HG03045 (cell line): ENCODE results near the gene CELSR1.

Experiments
- ATAC-seq: cut with Tn5 transposase; IDR thresholded peaks from one replicate; pipeline ENCODE4 v1.9.1; 2021; ENCODE audit warnings: mild to moderate bottlenecking, moderate library complexity; ENCODE audit not compliant: unreplicated experiment

The CELSR1 gene

DNA sequence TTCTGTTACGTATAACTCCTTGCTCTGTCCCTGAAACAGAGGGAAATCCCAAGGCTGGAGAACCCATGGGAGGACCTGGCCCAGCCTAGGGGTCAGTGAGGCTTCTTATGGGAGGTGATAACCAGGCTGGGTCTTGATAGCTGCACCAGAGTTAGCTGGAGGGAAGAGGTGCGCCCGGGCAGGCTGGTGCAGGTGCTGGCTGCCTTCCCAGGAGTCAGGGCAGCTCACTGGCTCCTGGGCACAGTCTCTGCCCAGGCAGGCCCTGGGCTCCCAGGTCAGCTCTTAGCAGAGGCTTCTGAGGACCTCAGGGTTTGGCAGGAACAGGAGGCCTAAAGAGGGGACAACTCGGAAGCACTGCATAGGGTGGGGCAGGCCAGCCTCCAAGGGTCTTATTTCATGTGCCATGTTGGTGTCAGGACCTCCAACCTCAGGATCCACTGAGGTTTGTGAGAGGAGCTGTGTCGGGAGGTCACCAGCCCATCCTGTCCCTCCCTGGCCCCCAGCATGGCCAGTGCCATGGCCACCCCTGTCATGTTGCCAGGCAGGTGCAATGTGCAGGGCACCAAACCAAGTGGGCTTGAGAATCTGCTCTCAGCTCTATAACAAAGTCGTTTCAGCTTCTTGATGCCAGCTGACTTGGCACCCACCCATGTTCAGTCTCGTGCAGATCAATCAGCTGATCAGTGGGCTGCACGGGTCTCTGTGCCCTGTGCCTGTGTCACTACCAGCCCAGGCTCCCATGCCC, 20.5 kb upstream of the CELSR1 start:
- ATAC-seq, result no peak

DNA sequence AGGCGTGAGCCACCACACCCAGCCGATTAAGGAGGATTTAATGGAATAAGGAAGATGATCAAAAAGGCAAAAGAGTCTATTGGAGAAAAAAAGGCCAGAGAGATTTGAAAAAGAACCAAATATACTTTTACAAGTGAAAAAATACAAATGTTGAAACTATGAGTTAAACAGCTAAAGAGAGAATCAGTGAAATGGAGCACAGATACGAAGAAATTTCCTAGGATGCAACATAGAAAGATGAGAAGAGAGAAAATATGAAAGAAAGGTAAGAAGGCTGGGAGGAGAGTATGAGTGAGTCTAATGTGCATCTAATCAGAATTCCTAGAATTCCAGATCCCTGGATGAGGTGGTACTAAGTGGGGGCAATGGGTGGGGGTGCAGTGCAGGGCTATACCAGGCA, 19.4 kb upstream of the CELSR1 start:
- ATAC-seq, result no peak

DNA sequence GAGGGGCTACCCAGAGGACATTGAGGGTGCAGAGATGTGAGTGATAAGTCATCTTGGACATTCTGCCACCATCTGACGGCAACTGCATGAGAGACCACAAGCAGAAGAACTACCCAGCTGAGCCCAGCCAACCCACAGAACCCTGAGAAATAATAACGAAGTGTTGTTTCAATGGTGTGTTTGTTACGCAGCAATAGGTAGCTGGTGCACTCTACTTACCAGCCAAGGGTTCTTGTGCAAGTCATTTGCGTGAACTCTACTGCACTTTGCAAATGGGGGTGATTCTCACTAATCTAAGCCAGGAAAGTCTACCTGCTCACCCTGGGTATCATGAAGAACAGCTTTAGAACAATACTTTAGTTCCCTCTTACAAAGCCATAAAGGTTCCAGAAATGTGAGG, 15.8 kb upstream of the CELSR1 start:
- ATAC-seq, result no peak

DNA sequence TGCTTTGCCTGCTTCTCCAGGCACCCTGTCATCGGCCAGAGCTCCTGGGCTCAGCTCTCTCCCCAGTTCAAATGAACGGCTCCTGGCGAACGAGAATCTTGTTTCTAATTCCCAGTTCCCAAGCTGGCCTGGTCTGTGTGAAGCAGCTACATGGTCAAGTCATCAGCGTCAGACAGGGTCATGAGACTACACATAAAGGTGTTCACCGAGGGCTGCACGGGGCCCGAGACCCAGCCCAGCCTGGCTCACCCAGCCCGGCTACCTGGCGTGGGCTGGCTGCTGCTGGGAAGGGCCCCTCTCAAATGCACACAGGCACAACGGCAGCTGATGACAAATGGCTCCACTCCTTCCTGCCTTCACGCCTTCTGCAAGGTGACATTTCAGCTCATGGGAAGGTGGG, 14.6 kb upstream of the CELSR1 start:
- no peak for ATAC-seq

DNA sequence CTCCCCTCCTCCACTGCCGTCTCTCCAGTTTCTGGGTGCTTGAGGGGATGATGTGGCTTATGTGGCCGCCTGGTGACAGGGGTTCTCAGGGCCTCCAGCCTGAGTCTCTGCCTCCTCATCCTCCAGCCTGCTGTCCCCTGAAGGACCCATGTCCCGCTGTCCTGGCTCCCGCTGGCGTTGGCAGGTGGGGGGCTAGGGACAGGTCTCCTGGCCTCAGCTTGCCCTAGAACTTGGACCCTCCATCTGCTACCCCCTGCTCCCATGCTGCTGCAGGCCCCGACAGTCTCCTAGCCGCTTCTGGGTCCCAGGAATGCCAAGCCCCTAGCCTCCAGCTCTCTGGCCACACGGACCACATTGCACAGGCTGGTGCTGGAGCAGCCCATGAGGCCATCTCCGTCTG, 13.9 kb upstream of the CELSR1 start:
- no peak for ATAC-seq

DNA sequence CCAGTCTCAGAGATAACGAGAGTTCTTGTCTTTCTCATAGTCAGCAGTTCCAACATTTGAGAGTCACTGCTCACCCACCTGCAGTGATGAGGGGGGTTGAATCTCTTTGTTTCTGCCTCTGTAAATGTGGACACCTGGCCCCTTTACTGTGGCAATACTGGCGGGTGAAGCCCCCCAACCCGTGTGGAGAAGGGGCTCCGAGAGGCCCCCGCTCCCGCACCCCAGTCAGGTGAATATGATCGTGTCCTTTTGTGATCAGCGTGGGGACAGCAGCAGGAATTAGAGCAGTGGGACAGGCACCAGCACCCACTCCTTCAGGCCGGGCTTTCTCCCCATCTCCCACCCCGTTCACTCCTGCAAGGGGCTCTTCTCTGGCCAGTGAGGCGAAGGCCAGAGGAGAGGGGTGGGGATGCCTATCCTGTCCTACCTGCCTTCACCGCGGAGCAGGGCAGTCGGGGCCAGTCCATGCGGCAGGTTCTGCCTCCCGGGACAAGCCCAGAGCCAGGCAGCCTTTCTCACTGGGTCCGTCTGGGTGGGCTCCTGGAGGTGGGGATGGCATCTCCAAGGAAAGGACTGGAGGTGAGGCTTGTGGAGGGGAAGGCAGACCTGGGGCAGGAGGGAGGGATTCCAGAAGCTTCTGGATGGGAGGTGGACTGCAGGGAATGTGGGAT, 12.7 kb upstream of the CELSR1 start:
- no peak for ATAC-seq

DNA sequence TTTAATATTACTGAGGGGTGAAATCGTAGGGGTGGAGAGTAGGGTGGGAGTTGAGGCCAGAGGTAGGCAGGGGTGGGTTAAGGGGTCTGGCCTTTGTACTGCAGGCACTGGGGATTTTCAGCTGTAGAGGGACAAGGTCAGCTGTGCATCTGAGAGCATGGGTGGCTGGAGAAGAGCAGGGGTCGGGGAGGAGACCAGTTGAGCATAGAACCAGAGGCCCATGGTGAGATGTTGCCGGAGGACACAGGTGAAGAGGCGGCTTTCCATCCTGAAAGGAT, 12.1 kb upstream of the CELSR1 start:
- ATAC-seq, result no peak

DNA sequence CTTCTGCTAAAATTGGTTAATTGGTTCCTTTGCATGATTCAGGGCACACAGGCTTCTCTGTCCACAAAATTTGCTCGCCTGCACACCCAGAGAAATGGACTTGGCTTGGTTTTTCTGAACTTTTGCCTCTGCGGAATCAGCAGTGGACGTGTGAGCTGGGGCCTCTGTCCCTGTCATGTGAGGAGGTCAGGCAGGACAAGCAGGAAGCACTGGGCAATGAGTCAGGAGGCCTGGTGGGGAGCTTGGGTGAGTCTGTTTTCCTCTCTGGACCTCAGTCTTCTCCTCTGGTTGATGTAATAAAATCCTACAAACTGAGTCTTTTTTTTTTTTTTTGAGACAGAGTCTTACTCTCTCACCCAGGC, 10.4 kb upstream of the CELSR1 start:
- ATAC-seq, result no peak

DNA sequence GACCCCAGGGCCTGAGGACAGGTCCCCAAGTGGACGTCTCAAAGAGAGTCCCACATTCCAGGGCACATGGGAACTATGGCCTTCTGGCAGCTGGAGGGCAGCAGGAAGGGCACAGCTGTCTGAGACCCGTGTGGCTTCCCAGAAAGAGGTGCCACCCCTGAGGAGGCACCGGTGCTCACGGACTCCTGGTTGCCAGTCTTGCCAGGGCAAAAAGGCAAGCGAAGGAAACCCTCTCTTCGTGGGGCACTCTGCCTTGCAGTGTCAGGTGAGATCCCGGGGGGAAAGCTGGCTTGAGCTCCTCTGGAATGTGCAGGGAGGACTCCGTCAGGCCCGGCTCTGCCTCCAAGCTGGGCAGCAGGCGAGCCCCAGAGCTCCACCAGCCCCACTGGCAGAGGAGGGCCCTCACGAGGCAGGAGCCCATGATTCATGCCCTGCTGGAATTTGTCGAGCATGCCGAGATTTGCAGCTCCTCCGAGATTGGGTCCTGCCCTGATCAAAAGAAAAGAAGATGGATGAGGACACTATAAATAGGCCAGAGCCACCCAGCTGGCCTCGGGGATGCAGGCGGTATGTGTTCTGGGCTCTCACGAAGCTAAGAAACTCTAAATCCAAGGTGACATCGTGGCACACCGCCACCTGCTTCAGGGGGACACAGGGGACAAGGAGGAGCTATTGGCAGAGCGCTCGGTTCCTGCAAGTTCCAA, 9.9 kb upstream of the CELSR1 start:
- no peak for ATAC-seq

DNA sequence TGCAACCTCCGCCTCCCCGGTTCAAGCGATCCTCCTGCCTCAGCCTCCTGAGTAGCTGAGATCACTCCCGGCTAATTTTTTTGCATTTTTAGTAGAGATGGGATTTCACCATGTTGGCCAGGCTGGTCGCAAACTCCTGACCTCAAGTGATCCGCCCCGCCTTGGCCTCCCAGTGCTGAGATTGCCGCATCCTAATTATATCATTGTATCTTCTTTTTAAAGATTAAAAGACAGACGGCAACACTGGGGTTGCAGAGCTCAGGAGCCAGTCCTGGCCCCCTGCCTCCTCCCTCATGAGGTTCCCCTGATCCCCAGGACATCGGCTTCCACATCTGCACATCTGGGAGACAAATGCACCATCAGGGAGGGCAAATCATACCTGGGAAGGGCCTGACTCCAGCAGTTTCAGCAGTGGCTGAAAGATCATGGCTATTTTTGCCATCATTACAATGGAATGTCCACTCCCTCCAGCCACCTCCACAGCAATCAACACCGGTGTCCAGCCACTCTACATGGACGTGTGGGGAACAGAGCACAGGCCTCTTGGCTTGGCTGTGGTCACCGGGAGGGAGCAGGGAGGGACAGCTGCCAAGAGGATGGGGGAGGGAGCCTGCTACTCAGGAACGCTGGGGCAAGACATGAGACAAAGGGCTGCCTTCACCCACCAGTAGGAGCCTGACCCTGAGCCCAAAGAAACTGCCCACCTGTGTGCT, 9.2 kb upstream of the CELSR1 start:
- no peak for ATAC-seq

DNA sequence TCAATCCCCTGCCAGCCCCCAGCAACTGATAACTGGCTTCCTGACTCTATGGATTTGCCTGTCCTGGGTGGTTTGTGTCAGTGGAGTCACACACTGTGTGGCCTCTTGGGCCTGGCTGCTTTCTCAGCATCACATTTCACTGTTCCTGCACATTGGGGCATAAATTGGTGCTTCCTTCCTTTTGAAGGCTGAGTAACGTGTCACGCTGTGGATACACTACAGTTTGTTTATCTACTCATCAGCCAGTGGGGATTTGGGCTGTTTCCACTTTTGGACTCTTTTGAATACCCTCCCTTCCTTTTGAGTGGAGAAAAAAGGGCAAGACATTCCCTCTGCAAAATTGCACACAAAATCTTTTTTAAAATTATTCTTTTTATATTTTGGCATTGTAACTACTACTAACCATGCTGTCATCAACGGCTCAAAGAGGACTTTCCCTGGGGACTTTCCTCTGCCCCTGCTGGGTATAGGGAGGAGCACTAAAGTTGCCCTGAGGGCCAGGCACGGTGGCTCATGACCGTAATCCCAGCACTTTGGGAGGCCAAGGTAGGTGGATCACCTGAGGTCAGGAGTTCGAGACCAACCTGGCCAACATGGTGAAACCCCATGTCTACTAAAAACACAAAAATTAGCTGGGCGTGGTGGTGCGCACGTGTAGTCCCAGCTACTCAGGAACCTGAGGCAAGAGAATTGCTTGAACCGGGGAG, 7.8 kb upstream of the CELSR1 start:
- no peak for ATAC-seq

DNA sequence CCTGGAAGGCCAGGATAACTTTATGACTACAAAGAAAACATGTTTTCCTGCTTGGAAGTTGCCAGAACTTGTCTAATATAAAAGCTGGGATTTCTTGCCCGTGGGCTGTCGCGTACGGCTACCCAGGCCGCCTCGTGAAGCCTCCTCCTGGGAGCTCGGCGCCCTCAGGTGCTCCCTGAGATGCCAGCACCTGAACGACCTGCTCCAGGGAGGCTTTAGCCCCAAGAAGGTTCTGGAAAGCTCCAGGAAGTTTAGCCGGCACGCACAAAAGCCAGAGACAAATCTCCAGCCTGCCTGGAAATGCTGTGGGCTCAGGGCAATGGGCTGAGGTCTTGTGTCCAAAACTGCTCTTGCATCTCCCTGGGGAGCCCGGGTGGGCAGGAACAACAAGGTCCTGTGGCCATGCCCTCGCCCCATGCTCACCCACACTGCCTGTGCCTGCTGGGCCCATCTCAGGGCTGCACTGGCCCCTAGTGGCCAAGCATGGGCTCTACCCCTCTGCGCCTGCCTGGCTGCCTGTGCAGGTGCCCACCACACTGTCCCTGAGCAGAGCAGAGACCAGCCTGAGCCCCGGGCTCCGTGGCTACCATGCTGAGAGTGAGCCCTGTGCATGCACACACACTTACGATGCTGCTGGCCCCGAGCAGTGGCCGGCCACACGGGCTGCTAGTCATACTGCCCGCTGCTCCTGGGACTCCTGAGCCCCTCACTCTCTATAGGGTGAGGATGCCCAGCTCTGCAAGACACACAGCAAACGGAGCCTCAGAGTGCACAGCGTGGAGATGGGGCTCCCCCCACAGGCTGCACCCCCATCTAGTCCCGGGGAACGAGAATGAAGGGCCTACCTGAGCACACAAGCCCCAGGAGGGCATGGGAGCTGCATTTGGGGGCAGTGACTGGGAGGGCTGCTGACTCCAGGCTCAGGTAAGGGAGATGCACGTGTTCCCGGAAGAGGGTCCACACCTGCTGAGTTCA, 4.9 kb upstream of the CELSR1 start:
- ATAC-seq, result no peak

DNA sequence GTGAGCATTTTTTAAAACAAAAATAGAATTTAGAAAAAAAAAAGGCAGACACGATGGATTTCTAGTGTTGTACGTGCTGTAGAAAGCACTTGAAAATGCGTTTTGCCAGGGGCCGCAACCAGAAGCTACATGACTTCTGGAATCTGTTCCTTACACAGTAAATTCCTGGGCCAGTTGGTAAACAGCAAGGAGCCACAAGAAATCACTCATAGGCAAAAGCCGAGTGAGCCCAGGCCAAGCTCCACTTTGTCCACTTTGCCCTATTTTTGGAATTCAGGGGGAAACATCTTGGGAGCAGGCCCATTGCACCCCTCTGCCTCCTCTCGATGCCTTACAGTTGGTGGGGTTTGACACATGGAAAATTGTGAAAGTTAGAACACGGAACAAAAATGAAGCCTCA, 4.1 kb upstream of the CELSR1 start:
- no peak for ATAC-seq

DNA sequence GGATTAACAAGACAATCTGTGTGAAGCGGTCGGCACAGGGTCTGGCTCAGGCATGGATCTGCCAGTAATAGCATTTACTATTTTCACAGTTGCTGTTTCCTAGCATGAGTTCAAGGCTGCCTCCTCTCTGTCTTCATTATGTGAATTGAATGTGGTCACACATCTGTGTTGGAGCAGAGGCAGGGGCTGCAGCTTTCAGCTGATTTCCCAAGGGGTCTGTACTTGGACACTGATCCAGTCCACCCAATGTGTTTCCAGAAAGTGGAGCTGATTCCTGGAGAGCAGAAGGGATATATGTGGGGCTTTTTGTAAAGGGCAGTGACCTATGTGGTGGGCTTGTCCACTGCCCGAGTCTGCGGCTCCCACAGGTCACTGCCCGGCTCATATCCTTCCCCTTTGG, 3.5 kb upstream of the CELSR1 start:
- ATAC-seq, result no peak

DNA sequence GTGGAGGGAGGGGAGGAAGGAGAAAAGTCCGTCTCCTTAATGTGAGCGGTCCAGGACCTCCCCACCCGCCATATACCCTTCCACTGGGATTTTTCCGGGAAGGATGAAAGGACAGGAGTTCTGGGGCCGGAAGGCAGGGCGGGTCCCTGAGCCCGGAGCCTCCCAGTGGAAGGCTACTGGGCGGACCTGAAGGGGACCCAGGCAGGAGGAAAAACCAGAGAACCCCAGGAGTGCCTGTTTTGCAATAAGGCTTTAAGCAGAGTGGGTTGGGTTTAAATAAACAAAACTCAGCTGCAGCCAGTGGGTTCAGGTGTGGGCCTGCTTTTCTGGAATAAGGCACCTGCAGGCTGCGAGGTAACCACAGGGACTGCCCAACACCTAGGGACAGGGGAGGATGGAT, 1.7 kb upstream of the CELSR1 start:
- ATAC-seq, result no peak

DNA sequence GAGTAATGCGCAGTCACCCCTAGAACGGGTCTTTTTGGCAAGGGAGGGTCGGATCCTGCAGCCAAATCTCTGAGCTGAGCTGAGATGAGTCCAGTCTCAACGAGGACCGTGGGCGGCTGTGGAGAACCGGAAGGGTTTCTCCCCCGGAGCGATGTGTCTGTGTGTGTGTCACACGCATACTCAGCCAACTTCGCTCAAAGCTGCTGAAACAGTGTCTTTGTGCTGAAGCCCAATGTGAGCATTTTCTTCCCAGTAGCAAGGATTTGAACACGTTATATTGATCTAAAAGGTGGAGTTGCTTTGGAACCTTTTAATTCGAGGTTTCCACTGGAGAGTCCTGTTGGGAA, 1.4 kb upstream of the CELSR1 start:
- no peak for ATAC-seq

DNA sequence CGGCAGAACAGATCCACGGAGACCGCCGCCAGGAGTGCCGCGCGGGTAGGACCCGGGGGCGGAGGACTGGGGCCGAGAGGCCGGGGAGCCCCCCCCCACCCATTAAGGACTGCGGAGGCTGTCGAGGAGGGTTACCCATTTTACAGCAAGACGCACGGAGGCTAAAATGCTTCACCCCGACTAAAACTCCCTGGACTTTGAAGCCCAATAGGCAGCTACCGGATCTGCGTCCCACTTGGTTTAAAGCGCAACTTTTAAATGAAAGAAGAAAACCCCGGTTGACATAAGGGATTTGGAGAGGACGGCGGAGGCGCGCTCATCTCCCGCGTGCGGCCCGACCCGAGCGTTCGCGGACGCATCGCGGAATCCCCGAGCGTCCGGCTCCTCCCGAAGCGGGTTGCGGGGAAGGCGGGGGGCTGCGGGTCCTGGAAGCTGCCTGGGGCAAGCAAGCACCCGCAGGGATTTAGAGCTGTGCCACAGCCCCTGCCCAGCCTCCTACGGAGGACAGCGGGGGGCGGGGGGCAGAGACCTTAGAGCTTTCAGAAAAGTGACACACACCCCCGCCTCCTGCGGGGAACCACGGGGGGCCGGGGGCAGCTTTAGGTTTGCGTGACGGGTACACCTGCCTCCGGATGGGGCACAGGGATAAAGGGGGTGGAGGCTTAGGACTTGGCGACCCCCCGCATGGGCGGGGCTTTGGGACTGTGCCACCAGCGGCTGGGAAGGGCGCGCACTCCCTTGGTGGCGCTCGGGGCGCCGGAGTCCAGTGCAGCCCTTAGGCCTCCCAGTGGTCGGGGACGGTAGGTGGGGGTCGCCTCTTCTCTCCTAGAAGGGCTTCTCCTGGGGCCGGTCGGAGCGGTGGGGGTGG, 760 bp upstream of the CELSR1 start:
- no peak for ATAC-seq

DNA sequence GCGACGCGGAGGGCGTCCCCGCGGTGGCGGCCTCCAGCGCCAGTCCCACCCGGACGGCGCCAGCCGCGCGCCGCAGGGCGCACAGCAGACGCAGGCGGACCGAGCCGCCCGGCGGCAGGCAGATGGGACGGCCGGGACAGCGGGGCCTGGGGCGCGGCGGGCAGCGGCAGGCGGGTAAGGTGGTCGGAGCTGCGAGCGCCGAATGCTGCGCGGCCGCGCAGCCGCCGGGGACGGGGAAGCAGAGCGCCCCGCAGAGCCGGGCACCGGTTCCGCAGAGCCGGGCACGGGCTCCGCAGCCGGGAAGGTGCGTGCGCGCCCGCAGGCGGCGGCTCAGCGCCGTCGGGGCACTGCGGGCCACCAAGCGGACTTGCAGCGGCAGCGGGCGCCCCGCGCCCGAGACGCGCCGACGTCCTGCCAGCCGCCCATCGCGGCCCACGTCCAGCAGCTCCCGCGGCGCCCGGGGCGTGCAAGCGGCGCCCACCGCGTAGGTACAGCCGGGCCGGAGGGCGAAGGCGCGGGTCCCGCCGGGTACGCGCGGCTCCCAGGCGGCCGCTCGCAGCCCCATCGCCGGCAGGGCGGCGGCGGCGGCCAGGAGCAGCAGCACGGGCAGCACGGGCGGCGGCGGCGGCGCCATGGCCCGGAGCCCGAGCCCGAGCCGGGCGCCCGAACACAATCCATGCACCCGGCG, 739 bp downstream of the CELSR1 start:
- ATAC-seq, result no peak
